Measurements from ENCODE around the gene BAHD1.

Gene BAHD1

GRCh38 chr15:40498891-40499290 is 58.1 kb downstream of the BAHD1 start:
- no peak for DNase-seq (ENCODE audit: low read depth)

DNA sequence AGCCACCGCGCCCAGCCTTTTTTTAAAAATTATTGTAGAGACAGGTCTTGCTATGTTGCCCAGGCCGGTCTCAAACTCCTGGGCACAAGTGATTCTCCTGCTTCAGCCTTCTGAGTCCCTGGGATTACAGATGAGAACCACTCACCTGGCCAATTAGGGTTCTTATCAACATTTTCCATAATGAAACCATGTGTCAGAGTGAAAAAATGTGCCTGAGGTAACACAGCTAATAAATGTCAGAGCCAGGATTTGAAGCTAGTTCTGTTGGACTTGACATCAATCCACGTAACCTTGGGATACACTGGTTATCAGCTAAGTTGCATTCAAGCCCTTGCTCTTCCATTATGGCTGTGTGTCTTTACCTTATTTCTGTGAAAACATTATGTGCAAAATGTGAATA is 59.2 kb downstream of the BAHD1 start:
- no peak for DNase-seq (ENCODE audit: low read depth)

GRCh38 chr15:40500568-40501330 is 60.0 kb downstream of the BAHD1 start:
- peak; percentile 41 for DNase-seq (ENCODE audit: low read depth)

GRCh38 chr15:40501487-40501886 is 60.7 kb downstream of the BAHD1 start:
- no peak for DNase-seq (ENCODE audit: low read depth)

- no peak for DNase-seq (ENCODE audit: low read depth)
These were observed 66.3 kb downstream of the BAHD1 start for GRCh38 chr15:40506964-40507571.

- DNase-seq (ENCODE audit: low read depth) = no peak
These were observed 67.5 kb downstream of the BAHD1 start for GRCh38 chr15:40508216-40508615.

- DNase-seq (ENCODE audit: low read depth) = no peak
These were observed 69.4 kb downstream of the BAHD1 start for GRCh38 chr15:40510201-40510600.

- no peak for DNase-seq (ENCODE audit: low read depth)
These were observed 70.3 kb downstream of the BAHD1 start for GRCh38 chr15:40511093-40511471.

GRCh38 chr15:40511472-40512133 is 70.8 kb downstream of the BAHD1 start:
- no peak for DNase-seq (ENCODE audit: low read depth)

- DNase-seq (ENCODE audit: low read depth) = no peak
These were observed 71.7 kb downstream of the BAHD1 start for GRCh38 chr15:40512440-40512839.

- no peak for DNase-seq (ENCODE audit: low read depth)
These were observed 72.9 kb downstream of the BAHD1 start for GRCh38 chr15:40513609-40514008.

DNA sequence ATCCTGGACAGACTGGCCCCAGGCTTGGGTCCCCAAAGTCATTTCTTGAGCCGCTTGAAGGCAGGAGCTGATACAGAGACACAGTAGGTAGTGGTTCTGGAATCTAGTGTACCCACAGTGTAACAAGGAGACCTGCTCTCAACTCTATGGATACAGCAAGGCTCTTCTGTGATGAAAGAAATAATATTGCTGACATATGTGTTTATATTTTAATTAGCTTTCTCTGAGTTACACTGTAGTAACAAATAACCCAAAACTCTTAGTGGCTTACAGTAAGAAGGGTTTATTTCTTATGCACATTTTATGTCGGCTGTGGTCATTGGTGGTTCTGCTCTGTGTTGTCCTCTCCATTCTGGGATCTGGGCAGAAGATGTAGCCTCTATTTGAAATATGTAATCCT is 75.6 kb downstream of the BAHD1 start:
- no peak for DNase-seq (ENCODE audit: low read depth)

Data from HS-5 (cell line).